HEK293T (cell line): ENCODE data around the gene LRRC10B.

Experiments
- ARNT ChIP-seq: fragments of 450-650 bp; IDR thresholded peaks from 2 replicates; pipeline ENCODE4 v1.6.1; 2017; ENCODE audit warnings: mild to moderate bottlenecking
- BHLHE40 ChIP-seq: fragments of 450-650 bp; IDR thresholded peaks from 2 replicates; pipeline ENCODE4 v1.6.1; 2016; ENCODE audit warnings: mild to moderate bottlenecking, moderate library complexity, borderline replicate concordance
- FOXK2 ChIP-seq: fragments of 450-650 bp; IDR thresholded peaks from 2 replicates; pipeline ENCODE4 v1.6.1; 2016; ENCODE audit warnings: mild to moderate bottlenecking
- FOXM1 ChIP-seq: fragments of 450-650 bp; IDR thresholded peaks from 2 replicates; pipeline ENCODE4 v1.6.1; 2017; ENCODE audit warnings: mild to moderate bottlenecking, borderline replicate concordance
- SP1 ChIP-seq: fragments of 450-650 bp; IDR thresholded peaks from 2 replicates; pipeline ENCODE4 v1.6.1; 2017

DNA sequence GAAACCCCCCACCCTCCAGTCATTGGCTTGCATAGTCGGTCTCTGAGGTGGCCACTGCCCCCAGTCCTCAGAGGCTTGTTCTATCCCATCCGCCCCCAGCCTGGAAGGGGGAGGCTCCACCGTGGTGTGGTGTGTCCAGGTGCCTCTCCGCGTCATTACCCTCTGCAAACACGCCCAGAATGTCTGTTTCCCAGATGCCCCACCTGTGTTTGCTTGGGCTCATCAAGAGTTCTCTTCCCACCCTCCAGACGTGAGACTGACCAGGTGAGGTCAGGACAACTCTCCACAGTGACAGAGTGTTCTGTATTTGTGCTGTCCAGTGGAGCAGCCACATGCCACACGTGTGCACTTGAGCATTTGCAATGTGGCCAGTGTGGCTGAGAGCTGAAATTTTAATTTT, 24.9 kb downstream of the LRRC10B start:
- TF ChIP-seq SP1 (no peak), BHLHE40 (no peak), ARNT (no peak), FOXM1 (no peak), FOXK2 (no peak)
